22Rv1 (cell line): ENCODE data around the gene NECTIN2.

Source experiments
- CTCF ChIP-seq: fragments of 450-650 bp; IDR thresholded peaks from 2 replicates; pipeline ENCODE4 v1.5.1; 2017; ENCODE audit warnings: mild to moderate bottlenecking
- ZFX ChIP-seq: fragments of 450-650 bp; IDR thresholded peaks from 2 replicates; pipeline ENCODE4 v1.6.1; 2017; ENCODE audit warnings: antibody characterized with exemption, borderline replicate concordance

DNA sequence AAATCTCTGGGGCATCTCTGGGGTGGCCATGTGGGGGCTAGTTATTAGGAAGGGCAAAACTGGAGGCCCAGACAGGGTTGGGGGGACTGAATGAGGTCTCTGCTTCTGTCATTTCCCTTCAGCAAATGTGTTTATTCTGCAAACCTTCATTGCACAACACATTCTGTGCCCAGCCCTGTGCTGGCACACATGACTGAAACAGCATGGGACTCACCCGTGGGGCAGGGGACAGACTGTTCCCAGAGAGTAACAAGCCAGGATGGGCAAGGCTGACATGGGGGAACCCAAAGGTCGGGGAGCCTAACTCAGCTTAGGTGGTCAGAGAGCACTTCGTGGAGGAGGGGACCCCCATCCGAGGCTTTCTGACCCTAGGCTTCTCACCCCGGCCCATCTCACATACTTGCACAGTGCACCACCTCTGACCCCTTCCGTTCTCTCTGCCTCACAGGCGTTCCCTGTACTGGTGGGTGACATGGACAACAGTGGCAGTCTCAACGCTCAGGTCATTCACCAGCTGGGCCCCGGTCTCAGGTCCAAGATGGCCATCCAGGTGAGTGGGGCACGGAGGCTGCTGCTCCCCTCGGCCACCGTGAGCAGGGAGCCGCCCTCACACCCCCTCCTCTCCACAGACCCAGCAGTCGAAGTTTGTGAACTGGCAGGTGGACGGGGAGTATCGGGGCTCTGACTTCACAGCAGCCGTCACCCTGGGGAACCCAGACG lies 47.4 kb downstream of the NECTIN2 start:
- TF ChIP-seq CTCF (no peak), ZFX (no peak)
